H9 (cell line): ENCODE results near the gene CD46. TPM values are rescaled to one million over a fixed set of nuclear protein-coding genes. Genes with fewer than 3 reads are reported as not detected.
A peak's percentile ranks its signal among the peaks of the same experiment; 100 is the strongest.

ENCODE experiments used
- DNase-seq: peaks from one replicate; pipeline ENCODE4 v3.0.0-alpha.2; 2017
- H2AFZ ChIP-seq: one replicate; pipeline ENCODE4 v1.6.1; 2013; ENCODE audit warnings: mild to moderate bottlenecking, low read length, control low read depth, moderate library complexity
- H2AK5ac ChIP-seq: 2 replicates; pipeline ENCODE4 v1.6.1; 2013; ENCODE audit warnings: low read length, control low read depth, mixed read lengths; ENCODE audit not compliant: insufficient read length
- H2BK120ac ChIP-seq: one replicate; pipeline ENCODE4 v1.6.1; 2013; ENCODE audit warnings: low read depth, mild to moderate bottlenecking, low read length, control low read depth, inconsistent platforms; ENCODE audit not compliant: poor library complexity, severe bottlenecking
- H2BK12ac ChIP-seq: 2 replicates; pipeline ENCODE4 v1.6.1; 2013; ENCODE audit warnings: low read length, control low read depth, mixed read lengths, low read depth; ENCODE audit not compliant: insufficient read length
- H2BK15ac ChIP-seq: 2 replicates; pipeline ENCODE4 v1.6.1; 2013; ENCODE audit warnings: low read depth, low read length, control low read depth
- H2BK20ac ChIP-seq: one replicate; pipeline ENCODE4 v1.6.1; 2013; ENCODE audit warnings: low read depth, mild to moderate bottlenecking, low read length, control low read depth, inconsistent platforms; ENCODE audit not compliant: poor library complexity, severe bottlenecking
- H2BK5ac ChIP-seq: 2 replicates; pipeline ENCODE4 v1.6.1; 2013; ENCODE audit warnings: low read length, control low read depth, mixed read lengths; ENCODE audit not compliant: insufficient read length
- H3K14ac ChIP-seq: 2 replicates; pipeline ENCODE4 v1.6.1; 2013; ENCODE audit warnings: low read length, control low read depth; ENCODE audit not compliant: insufficient read depth
- H3K18ac ChIP-seq: 2 replicates; pipeline ENCODE4 v1.6.1; 2013; ENCODE audit warnings: low read depth, mild to moderate bottlenecking, mixed read lengths, low read length, control low read depth; ENCODE audit not compliant: insufficient read length
- H3K23ac ChIP-seq: 2 replicates; pipeline ENCODE4 v1.6.1; 2013; ENCODE audit warnings: low read length, control low read depth, mixed read lengths, low read depth; ENCODE audit not compliant: insufficient read length
- H3K23me2 ChIP-seq: 2 replicates; pipeline ENCODE4 v1.6.1; 2013; ENCODE audit warnings: low read depth, mild to moderate bottlenecking, mixed read lengths, low read length, control low read depth; ENCODE audit not compliant: insufficient read length, poor library complexity, severe bottlenecking
- H3K27ac ChIP-seq: 2 replicates; pipeline ENCODE4 v1.5.1; 2013; ENCODE audit warnings: low read length, control low read depth, mixed read lengths, low read depth; ENCODE audit not compliant: insufficient read length
- H3K27me3 ChIP-seq: 2 replicates; pipeline ENCODE4 v1.6.1; 2013; ENCODE audit warnings: low read length, control low read depth, inconsistent platforms; ENCODE audit not compliant: insufficient read depth
- H3K4ac ChIP-seq: 2 replicates; pipeline ENCODE4 v1.6.1; 2013; ENCODE audit warnings: low read depth, mild to moderate bottlenecking, control low read depth, inconsistent platforms, low read length, moderate library complexity
- H3K4me1 ChIP-seq: 2 replicates; pipeline ENCODE4 v1.6.1; 2013; ENCODE audit warnings: low read length, control low read depth, inconsistent platforms; ENCODE audit not compliant: insufficient read depth
- H3K4me2 ChIP-seq: 2 replicates; pipeline ENCODE4 v1.6.1; 2013; ENCODE audit warnings: low read length, control low read depth, mixed read lengths; ENCODE audit not compliant: insufficient read length, insufficient read depth
- H3K56ac ChIP-seq: 2 replicates; pipeline ENCODE4 v1.6.1; 2013; ENCODE audit warnings: low read depth, mild to moderate bottlenecking, mixed read lengths, low read length, control low read depth; ENCODE audit not compliant: insufficient read length
- H3K79me1 ChIP-seq: 2 replicates; pipeline ENCODE4 v1.6.1; 2013; ENCODE audit warnings: low read depth, mild to moderate bottlenecking, moderate library complexity, low read length, control low read depth, inconsistent platforms; ENCODE audit not compliant: insufficient read depth, poor library complexity, severe bottlenecking
- H3K79me2 ChIP-seq: 2 replicates; pipeline ENCODE4 v1.6.1; 2013; ENCODE audit warnings: low read length, control low read depth, inconsistent platforms; ENCODE audit not compliant: insufficient read depth
- H3K9ac ChIP-seq: 2 replicates; pipeline ENCODE4 v1.6.1; 2013; ENCODE audit warnings: low read length, control low read depth, mixed read lengths; ENCODE audit not compliant: insufficient read length; ENCODE audit errors: extremely low read depth
- H3K9me3 ChIP-seq: one replicate; pipeline ENCODE4 v1.6.1; 2013; ENCODE audit warnings: low read depth, low read length, inconsistent platforms; ENCODE audit not compliant: control insufficient read depth
- H3T11ph ChIP-seq: one replicate; pipeline ENCODE4 v1.6.1; 2013; ENCODE audit warnings: mild to moderate bottlenecking, low read length, control low read depth, inconsistent platforms
- H4K20me1 ChIP-seq: one replicate; pipeline ENCODE4 v1.6.1; 2013; ENCODE audit not compliant: control insufficient read depth, insufficient read length, insufficient read depth
- H4K5ac ChIP-seq: 2 replicates; pipeline ENCODE4 v1.6.1; 2013; ENCODE audit warnings: low read depth, mild to moderate bottlenecking, mixed read lengths, low read length, control low read depth; ENCODE audit not compliant: insufficient read length
- H4K8ac ChIP-seq: replicated peaks from 2 replicates; pipeline ENCODE4 v1.6.1; 2013; ENCODE audit warnings: low read length, control low read depth, mixed read lengths, low read depth; ENCODE audit not compliant: insufficient read length
- H4K91ac ChIP-seq: 2 replicates; pipeline ENCODE4 v1.6.1; 2013; ENCODE audit warnings: low read depth, mild to moderate bottlenecking, moderate library complexity, mixed read lengths, low read length, control low read depth; ENCODE audit not compliant: insufficient read length
- H3K27ac Mint-ChIP-seq, 3 experiments: 2 replicates in 2 of 3; 3 replicates in 1 of 3; pipeline ENCODE4 v1.8.0; 2020 to 2021; ENCODE audit warnings: mixed read lengths in 3 of 3, mild to moderate bottlenecking in 1 of 3, moderate library complexity in 1 of 3
- H3K27me3 Mint-ChIP-seq: 2 replicates; pipeline ENCODE4 v1.8.0; 2021; ENCODE audit warnings: low read depth, mild to moderate bottlenecking, moderate library complexity, mixed read lengths
- H3K36me3 Mint-ChIP-seq, 3 experiments: 2 replicates in 2 of 3; 3 replicates in 1 of 3; pipeline ENCODE4 v1.8.0; 2020 to 2021; ENCODE audit warnings: low read depth in 3 of 3, mixed read lengths in 3 of 3; ENCODE audit not compliant: insufficient read depth in 1 of 3
- H3K4me1 Mint-ChIP-seq, 2 experiments: 2 replicates each; pipeline ENCODE4 v1.8.0; 2020; ENCODE audit warnings: mixed read lengths in 2 of 2
- H3K4me3 Mint-ChIP-seq, 2 experiments: 2 replicates in 1 of 2; 3 replicates in 1 of 2; pipeline ENCODE4 v1.8.0; 2020 to 2021; ENCODE audit warnings: mild to moderate bottlenecking in 2 of 2, mixed read lengths in 2 of 2, moderate library complexity in 1 of 2
- H3K9me3 Mint-ChIP-seq, 2 experiments: 2 replicates in 1 of 2; 3 replicates in 1 of 2; pipeline ENCODE4 v1.8.0; 2020; ENCODE audit warnings: mild to moderate bottlenecking in 2 of 2, mixed read lengths in 2 of 2, moderate library complexity in 1 of 2
- WGBS: extraction: QIAGEN DNeasy Blood & Tissue Kit; methylation state at CpG from one replicate; pipeline ENCODE4 v1.1.7; 2013; ENCODE audit warnings: missing lambda C conversion rate, low lambda C conversion rate, mixed read lengths; ENCODE audit not compliant: insufficient read length; ENCODE audit errors: extremely low coverage; 5-methylcytosine and 5-hydroxymethylcytosine counted together
- total RNA-seq: library from RNA; stranded (reverse); gene quantifications from 2 replicates; pipeline ENCODE4 v1.2.1, GENCODE V29; 2021
- TF ChIP-seq, protein P1 (sequence below): fragments of 200-600 bp; sonication (generic); conservative IDR thresholded peaks from 3 replicates; pipeline ENCODE4 v1.8.0; 2021; ENCODE audit warnings: antibody characterized with exemption, mild to moderate bottlenecking

CD46 gene
- total RNA-seq, 1 experiment from 2014 or later = 89.2 TPM

GRCh38 chr1:207806531-207807325, 54.9 kb downstream of the CD46 start:
- H2AFZ ChIP-seq = no peak overlapping the region
- H3K4me1 ChIP-seq = no peaks in the 10 kb centered on the region
- H3K79me2 ChIP-seq = no peaks in the 10 kb centered on the region
- Mint-ChIP-seq H3K4me1 (peaks cover 12 to 21% of the 10 kb centered on the region in 2 experiments), H3K27me3 (no peaks in the 10 kb centered on the region), H3K4me3 (no peak overlapping the region; a peak in 1 of 5 replicates), H3K36me3 (no peaks in the 10 kb centered on the region; a peak in 1 of 7 replicates), H3K9me3 (no peaks in the 10 kb centered on the region), H3K27ac (no peak overlapping the region)
- H3K27me3 ChIP-seq = no peaks in the 10 kb centered on the region
- H4K5ac ChIP-seq = no peak overlapping the region
- WGBS = no CpG with 5 or more reads among the region's 11 CpGs
- no peaks in the 10 kb centered on the region for H4K20me1 ChIP-seq
- no peak overlapping the region for H2AK5ac ChIP-seq
- no peak overlapping the region for H2BK5ac ChIP-seq
- H3K9me3 ChIP-seq = no peaks in the 10 kb centered on the region
- no peak overlapping the region for H2BK20ac ChIP-seq
- H3K23me2 ChIP-seq = no peaks in the 10 kb centered on the region
- H3K4me2 ChIP-seq = no peak overlapping the region
- H2BK12ac ChIP-seq = no peak overlapping the region
- H3K79me1 ChIP-seq = no peaks in the 10 kb centered on the region
- H4K8ac ChIP-seq = no peak overlapping the region
- no peak overlapping the region for H3K27ac ChIP-seq
- TF ChIP-seq, protein P1, sequence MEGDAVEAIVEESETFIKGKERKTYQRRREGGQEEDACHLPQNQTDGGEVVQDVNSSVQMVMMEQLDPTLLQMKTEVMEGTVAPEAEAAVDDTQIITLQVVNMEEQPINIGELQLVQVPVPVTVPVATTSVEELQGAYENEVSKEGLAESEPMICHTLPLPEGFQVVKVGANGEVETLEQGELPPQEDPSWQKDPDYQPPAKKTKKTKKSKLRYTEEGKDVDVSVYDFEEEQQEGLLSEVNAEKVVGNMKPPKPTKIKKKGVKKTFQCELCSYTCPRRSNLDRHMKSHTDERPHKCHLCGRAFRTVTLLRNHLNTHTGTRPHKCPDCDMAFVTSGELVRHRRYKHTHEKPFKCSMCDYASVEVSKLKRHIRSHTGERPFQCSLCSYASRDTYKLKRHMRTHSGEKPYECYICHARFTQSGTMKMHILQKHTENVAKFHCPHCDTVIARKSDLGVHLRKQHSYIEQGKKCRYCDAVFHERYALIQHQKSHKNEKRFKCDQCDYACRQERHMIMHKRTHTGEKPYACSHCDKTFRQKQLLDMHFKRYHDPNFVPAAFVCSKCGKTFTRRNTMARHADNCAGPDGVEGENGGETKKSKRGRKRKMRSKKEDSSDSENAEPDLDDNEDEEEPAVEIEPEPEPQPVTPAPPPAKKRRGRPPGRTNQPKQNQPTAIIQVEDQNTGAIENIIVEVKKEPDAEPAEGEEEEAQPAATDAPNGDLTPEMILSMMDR = no peak
- no peak overlapping the region for H4K91ac ChIP-seq
- no peak overlapping the region for H3K9ac ChIP-seq
- no peak overlapping the region for H2BK120ac ChIP-seq
- H3K23ac ChIP-seq = no peak overlapping the region
- H3K14ac ChIP-seq = peak overlapping the region; percentile 16; the same call in 1 of the 2 replicates
- no peak overlapping the region for H3K18ac ChIP-seq
- DNase-seq = no peak
- no peak overlapping the region for H3K56ac ChIP-seq
- H3K4ac ChIP-seq = no peak overlapping the region
- H3T11ph ChIP-seq = no peak overlapping the region
- no peak overlapping the region for H2BK15ac ChIP-seq
